Stimulated activated memory B cell treated with anti-CD40 and anti-IgM and Interleukin-4, amounts not matched to agents 10 μg/mL and 1 μg/mL and 100 μg/mL, for 72 hours (primary cell): ENCODE results near the gene OXSR1.
"Not testable (repeated sequence)": the region's sequence is repeated elsewhere in the genome, so short reads cannot be mapped to it uniquely, and the experiment has no call there.

ENCODE experiments used
- ATAC-seq: fragments of 150-1000 bp; cut with Tn5 transposase; 2 replicates; pipeline ENCODE4 v1.10.0; 2021
- H3K27ac Mint-ChIP-seq: one replicate; pipeline ENCODE4 v1.8.0; 2022; ENCODE audit warnings: mild to moderate bottlenecking, mixed read lengths
- H3K27me3 Mint-ChIP-seq: one replicate; pipeline ENCODE4 v1.8.0; 2022; ENCODE audit warnings: mixed read lengths
- H3K36me3 Mint-ChIP-seq: one replicate; pipeline ENCODE4 v1.8.0; 2022; ENCODE audit warnings: mixed read lengths
- H3K4me1 Mint-ChIP-seq: one replicate; pipeline ENCODE4 v1.8.0; 2022; ENCODE audit warnings: mixed read lengths
- H3K4me3 Mint-ChIP-seq: one replicate; pipeline ENCODE4 v1.8.0; 2022; ENCODE audit warnings: mild to moderate bottlenecking, moderate library complexity, mixed read lengths
- H3K9me3 Mint-ChIP-seq: one replicate; pipeline ENCODE4 v1.8.0; 2022; ENCODE audit warnings: mixed read lengths

Gene OXSR1

GRCh38 chr3:38165722-38166387 is 518 bp downstream of the OXSR1 start:
- no peaks in the 10 kb centered on the region for H3K36me3 Mint-ChIP-seq
- no peaks in the 10 kb centered on the region for H3K9me3 Mint-ChIP-seq
- H3K4me3 Mint-ChIP-seq = peak overlapping the region; percentile 90
- H3K27ac Mint-ChIP-seq = peak overlapping the region; percentile 99
- peaks cover 55% of the 10 kb centered on the region for H3K4me1 Mint-ChIP-seq
- no peaks in the 10 kb centered on the region for H3K27me3 Mint-ChIP-seq
- no peak for ATAC-seq

- Mint-ChIP-seq H3K36me3 (no peaks in the 10 kb centered on the region), H3K9me3 (no peaks in the 10 kb centered on the region), H3K4me1 (peaks cover 63% of the 10 kb centered on the region), H3K4me3 (peak overlapping the region; percentile 20), H3K27me3 (no peaks in the 10 kb centered on the region), H3K27ac (no peak overlapping the region)
- no peak for ATAC-seq
Observed at GRCh38 chr3:38167591-38167990, 2.3 kb downstream of the OXSR1 start.

DNA sequence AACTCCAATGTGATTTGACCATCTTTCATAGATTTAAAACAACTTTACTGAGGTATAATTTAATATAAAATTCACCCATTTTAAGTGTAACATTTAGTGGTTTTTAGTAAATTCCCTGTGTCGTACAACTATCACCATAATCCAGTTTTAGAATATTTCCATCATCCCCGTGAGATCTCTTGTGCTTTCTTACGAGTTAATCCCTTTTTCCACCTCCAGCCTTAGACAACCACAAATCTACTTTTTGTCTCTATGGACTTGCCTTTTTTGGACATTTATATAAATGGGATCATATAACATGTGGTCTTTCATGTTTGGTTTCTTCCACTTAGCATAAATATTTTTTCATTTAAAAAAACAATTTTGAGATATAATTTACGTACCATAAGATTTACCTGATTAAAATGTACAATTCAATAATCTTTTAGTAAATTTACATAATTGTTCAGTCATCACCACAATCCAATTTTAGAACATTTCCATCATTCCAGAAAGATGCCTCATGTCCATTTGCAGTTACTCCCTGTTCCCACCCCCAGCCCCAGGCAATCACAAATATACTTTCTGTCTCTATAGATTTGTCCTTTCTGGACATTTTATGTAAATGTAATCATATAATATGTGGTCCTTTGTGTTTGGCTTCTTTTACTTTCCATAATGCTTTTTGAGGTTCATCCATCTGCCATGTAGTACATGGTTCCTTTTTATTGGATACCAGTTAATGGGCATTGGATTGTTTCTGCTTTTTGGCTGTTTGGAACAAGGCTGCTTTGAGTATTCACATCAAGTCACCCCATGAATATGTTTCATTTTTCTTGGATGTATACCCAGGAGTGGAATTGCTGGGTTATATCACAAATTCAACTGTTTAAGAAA is 3.1 kb downstream of the OXSR1 start:
- Mint-ChIP-seq H3K27me3 (no peaks in the 10 kb centered on the region), H3K4me3 (no peak overlapping the region), H3K9me3 (no peaks in the 10 kb centered on the region), H3K4me1 (peaks cover 64% of the 10 kb centered on the region), H3K36me3 (no peaks in the 10 kb centered on the region), H3K27ac (peak overlapping the region; percentile 20)
- ATAC-seq = no peak

- no peaks in the 10 kb centered on the region for H3K27me3 Mint-ChIP-seq
- no peaks in the 10 kb centered on the region for H3K9me3 Mint-ChIP-seq
- H3K4me3 Mint-ChIP-seq = no peak overlapping the region
- H3K4me1 Mint-ChIP-seq = peaks cover 69% of the 10 kb centered on the region
- no peaks in the 10 kb centered on the region for H3K36me3 Mint-ChIP-seq
- peak overlapping the region; percentile 20 for H3K27ac Mint-ChIP-seq
- no peak for ATAC-seq
Observed at GRCh38 chr3:38169027-38169317, 3.6 kb downstream of the OXSR1 start.

DNA sequence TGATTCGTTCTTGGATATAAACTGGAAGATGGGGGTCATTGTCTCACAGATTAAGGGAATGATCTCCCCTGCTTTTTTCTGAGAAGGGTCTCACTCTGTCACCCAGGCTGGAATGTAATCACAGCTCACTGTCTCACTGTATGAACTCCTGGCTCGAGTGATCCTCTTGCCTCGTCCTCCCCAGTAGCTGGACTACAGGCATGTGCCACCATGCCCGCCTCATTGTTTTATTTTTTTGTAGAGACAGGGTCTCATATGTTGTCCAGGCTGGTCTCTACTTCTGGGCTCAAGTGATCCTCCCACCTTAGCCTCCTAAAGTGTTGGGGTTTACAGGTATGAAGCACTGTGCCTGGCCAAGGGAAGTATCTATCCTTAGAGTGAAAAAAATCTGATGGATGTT is 5.4 kb downstream of the OXSR1 start:
- no peak overlapping the region for H3K27ac Mint-ChIP-seq
- no peaks in the 10 kb centered on the region for H3K27me3 Mint-ChIP-seq
- ATAC-seq = no peak
- no peak overlapping the region for H3K4me3 Mint-ChIP-seq
- no peaks in the 10 kb centered on the region for H3K36me3 Mint-ChIP-seq
- peaks cover 76% of the 10 kb centered on the region for H3K4me1 Mint-ChIP-seq
- no peaks in the 10 kb centered on the region for H3K9me3 Mint-ChIP-seq

GRCh38 chr3:38171622-38172021 is 6.3 kb downstream of the OXSR1 start:
- Mint-ChIP-seq H3K36me3 (no peaks in the 10 kb centered on the region), H3K9me3 (no peaks in the 10 kb centered on the region), H3K4me3 (no peak overlapping the region), H3K27ac (no peak overlapping the region), H3K27me3 (no peaks in the 10 kb centered on the region), H3K4me1 (peaks cover 70% of the 10 kb centered on the region)
- ATAC-seq = no peak

DNA sequence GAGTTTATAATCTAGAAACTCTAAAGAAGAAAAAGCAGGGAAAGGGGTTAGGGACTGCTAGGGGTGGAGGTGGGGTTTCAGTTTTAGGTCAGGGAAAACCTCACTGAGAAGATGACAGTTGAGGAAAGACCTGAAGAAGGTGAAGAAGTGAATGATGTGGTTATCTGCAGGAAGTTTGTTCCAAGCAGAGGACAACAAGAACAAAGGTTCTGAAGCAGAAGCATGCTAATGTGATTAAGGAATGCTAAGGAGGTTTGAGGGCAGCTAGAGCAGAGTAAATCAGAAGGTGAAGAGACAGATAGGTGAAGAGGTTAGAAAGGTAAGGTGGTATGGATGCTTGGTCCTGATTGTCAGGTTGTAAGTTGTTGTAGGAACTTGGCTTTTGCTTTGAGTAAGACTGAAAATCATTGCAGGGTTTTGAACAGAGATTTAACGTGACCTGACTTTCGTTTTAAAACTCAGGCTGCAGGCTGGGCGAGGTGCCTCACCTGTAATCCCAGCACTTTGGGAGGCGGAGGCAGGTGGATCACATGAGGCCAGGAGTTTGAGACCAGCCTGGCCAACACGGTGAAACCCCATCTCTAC is 8.6 kb downstream of the OXSR1 start:
- Mint-ChIP-seq H3K27ac (peak overlapping the region; percentile 53), H3K27me3 (no peaks in the 10 kb centered on the region), H3K4me3 (peak overlapping the region; percentile 7), H3K4me1 (peaks cover 58% of the 10 kb centered on the region), H3K9me3 (no peaks in the 10 kb centered on the region), H3K36me3 (peaks cover 10% of the 10 kb centered on the region)
- ATAC-seq = no peak

DNA sequence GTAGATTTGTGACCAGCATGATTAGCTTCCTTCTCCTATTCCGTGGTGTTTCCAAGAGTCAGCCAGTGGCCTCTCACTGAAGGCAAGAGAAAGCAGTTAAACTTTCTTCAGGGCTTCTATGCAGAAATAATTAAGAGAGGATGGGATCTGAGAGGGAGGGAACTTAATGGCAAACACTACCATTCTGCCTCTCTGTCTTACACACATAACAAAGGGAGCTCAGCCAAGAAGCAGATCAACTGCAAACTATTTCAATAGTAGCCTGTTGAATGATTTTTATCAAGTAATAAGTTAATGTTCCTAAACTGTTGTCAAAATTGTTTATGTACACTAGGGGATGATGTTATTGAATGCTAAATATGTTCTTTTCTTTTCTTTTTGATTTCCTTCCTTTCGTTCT is 11.8 kb downstream of the OXSR1 start:
- H3K27me3 Mint-ChIP-seq = no peaks in the 10 kb centered on the region

DNA sequence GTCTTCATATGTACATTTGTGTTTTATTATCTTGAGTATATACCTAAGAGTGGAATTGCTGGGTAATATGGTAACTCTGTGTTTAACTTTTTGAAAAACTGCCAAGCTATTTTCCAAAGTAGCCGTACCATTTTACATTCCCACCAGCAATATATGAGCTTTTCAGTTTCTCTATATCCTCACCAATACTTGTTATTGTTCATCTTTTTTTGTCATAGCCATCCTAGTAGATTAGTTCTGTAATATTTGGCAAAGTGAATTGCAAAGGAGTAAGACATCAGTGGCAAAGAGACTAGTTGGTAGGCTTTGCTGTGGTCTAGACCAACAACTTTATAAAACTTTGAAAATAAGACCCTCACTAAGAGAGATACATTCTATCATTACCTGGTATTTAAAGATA is 21.4 kb downstream of the OXSR1 start:
- H3K27ac Mint-ChIP-seq = no peak overlapping the region
- H3K27me3 Mint-ChIP-seq = no peaks in the 10 kb centered on the region
- no peak overlapping the region for H3K4me3 Mint-ChIP-seq
- peaks cover 39% of the 10 kb centered on the region for H3K36me3 Mint-ChIP-seq
- ATAC-seq = no peak
- H3K9me3 Mint-ChIP-seq = peaks cover 3% of the 10 kb centered on the region
- H3K4me1 Mint-ChIP-seq = peaks cover 9% of the 10 kb centered on the region

More for the DNA sequence above, 11.8 kb downstream of the OXSR1 start:
- no peak for ATAC-seq
- peaks cover 56% of the 10 kb centered on the region for H3K4me1 Mint-ChIP-seq
- H3K27ac Mint-ChIP-seq = no peak overlapping the region
- H3K4me3 Mint-ChIP-seq = no peak overlapping the region
- peaks cover 36% of the 10 kb centered on the region for H3K36me3 Mint-ChIP-seq
- no peaks in the 10 kb centered on the region for H3K9me3 Mint-ChIP-seq

GRCh38 chr3:38190481-38190881 is 25.1 kb downstream of the OXSR1 start:
- H3K4me1 Mint-ChIP-seq = no peaks in the 10 kb centered on the region
- no peaks in the 10 kb centered on the region for H3K27me3 Mint-ChIP-seq
- no peak for ATAC-seq
- H3K36me3 Mint-ChIP-seq = peaks cover 39% of the 10 kb centered on the region
- H3K9me3 Mint-ChIP-seq = peaks cover 3% of the 10 kb centered on the region
- no peak overlapping the region for H3K27ac Mint-ChIP-seq
- H3K4me3 Mint-ChIP-seq = no peak overlapping the region

DNA sequence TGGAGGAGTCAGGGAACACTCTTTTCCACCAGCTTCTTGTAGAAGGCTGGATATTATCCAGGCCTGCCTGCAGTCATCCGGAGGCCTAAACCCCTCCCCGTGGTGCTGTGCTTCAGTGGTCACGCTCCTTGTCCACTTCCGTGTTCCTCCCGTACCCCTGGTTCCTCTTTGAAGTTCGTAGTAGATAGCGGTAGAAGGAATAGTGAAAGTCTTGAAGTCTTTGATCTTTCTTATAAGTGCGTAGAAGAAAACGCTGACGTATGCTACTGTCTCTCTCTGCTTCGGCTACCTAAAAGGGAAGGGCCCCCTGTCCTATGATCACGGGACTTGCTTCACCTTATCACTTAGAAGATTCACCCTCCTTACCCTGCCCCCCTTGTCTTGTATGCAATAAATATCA is 37.6 kb downstream of the OXSR1 start:
- Mint-ChIP-seq H3K36me3 (peaks cover 57% of the 10 kb centered on the region), H3K4me1 (peaks cover 41% of the 10 kb centered on the region)
- H3K9me3 Mint-ChIP-seq, H3K4me3 Mint-ChIP-seq, H3K27me3 Mint-ChIP-seq, ATAC-seq, H3K27ac Mint-ChIP-seq: not testable (repeated sequence)

DNA sequence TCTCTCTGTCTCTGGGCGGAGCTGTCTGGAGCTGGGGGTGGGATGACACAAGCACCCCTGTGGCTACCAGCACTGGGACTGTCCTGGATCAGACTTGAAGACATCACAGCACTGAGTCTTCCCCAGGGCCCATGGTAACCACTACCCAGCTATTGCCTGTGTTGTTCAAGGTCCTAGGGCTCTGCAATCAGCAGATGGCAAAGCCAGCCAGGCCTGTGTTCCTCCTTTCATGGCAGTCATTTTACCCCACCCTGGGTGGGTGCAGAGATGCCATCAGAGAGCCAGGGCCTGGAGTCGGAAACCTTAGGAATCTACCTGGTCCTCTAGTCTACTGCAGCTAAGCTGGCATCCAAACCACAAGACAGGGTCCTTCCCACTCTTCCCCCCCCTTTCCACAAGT is 38.4 kb downstream of the OXSR1 start:
- H3K4me3 Mint-ChIP-seq = no peak overlapping the region
- ATAC-seq = no peak
- no peaks in the 10 kb centered on the region for H3K27me3 Mint-ChIP-seq
- H3K36me3 Mint-ChIP-seq = peaks cover 59% of the 10 kb centered on the region
- H3K27ac Mint-ChIP-seq = no peak overlapping the region
- H3K4me1 Mint-ChIP-seq = peaks cover 41% of the 10 kb centered on the region
- H3K9me3 Mint-ChIP-seq = no peaks in the 10 kb centered on the region

DNA sequence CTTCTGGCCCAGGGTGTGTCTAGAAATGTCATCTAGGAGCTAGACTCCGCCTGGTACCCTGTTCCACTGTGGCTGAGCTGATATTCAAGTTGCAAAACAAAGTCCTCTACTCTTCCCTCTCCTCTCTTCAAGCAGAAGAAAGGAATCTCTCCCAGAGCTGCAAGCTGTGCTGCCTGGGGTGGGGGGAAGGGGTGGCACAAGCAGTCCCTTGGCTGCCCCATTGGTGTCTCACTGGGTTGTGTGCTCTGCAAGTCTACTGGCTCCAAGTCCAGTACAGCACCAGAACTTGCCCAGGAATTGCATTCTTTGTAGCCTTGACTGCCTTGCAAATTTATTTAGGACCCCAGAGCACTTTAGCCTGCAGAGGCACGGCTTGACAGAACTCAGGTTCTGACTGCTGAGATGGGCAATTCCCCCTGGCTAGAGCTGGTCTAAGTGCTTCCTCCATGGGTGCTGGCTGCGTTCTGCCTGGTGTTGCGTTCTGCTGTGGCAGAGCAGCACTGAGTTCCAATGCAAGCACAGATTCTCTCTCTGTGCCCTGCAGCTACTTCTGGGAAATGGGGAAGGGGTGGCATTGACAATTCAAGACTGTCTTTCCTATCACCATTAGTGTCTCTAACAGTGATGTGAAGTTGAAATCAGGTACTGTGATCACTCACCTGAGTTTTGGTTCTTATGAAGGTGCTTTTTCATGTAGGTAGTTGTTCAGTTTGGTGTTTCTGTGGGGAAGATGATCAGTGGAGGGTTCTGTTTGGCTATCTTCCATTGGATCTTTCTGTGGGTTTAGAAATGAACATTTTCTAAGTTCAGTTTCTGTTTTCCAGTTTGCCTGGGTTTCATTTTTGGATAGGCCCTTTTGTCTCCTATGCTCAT is 39.5 kb downstream of the OXSR1 start:
- Mint-ChIP-seq H3K27me3 (no peaks in the 10 kb centered on the region), H3K4me3 (no peak overlapping the region), H3K36me3 (peaks cover 59% of the 10 kb centered on the region), H3K4me1 (peaks cover 42% of the 10 kb centered on the region), H3K9me3 (no peaks in the 10 kb centered on the region), H3K27ac (no peak overlapping the region)
- no peak for ATAC-seq

DNA sequence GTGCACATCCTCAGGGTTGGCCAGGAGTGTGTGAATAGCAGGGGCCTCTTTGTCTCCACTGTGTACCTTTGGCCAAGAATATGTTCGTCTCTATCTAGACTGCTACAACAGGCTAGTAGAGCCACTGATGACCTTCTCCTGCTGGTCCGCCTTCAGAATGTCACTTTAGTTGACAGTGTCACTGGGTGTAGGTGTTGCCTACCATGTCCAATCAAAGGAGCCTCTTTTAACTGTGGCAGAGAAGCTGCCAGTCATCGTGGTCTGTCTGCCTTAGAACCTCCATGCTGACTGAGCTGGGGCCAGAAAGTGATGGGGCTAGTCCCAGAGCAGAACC is 40.1 kb downstream of the OXSR1 start:
- Mint-ChIP-seq H3K4me3 (no peak overlapping the region), H3K9me3 (no peaks in the 10 kb centered on the region), H3K4me1 (peaks cover 43% of the 10 kb centered on the region), H3K27ac (no peak overlapping the region), H3K27me3 (no peaks in the 10 kb centered on the region), H3K36me3 (peaks cover 56% of the 10 kb centered on the region)
- ATAC-seq = no peak

GRCh38 chr3:38207254-38208003 is 42.1 kb downstream of the OXSR1 start:
- H3K27me3 Mint-ChIP-seq = no peaks in the 10 kb centered on the region
- H3K36me3 Mint-ChIP-seq = peaks cover 43% of the 10 kb centered on the region
- no peaks in the 10 kb centered on the region for H3K9me3 Mint-ChIP-seq
- H3K27ac Mint-ChIP-seq = no peak overlapping the region
- H3K4me1 Mint-ChIP-seq = peaks cover 44% of the 10 kb centered on the region
- ATAC-seq = no peak
- no peak overlapping the region for H3K4me3 Mint-ChIP-seq
